RCC 7860 (cell line): ENCODE measurements around the gene AHNAK2.
"Not testable (repeated sequence)": the region's sequence is repeated elsewhere in the genome, so short reads cannot be mapped to it uniquely, and the experiment has no call there.

Experiments
- DNase-seq: peaks from one replicate; pipeline ENCODE4 v3.0.0-alpha.2; 2015; ENCODE audit warnings: low spot score
- FAIRE-seq: peaks from 2 replicates; lab custom pipeline; 2012; peaks lifted over from hg19 to GRCh38; lab: Jason Lieb, UNC

Gene AHNAK2

DNA sequence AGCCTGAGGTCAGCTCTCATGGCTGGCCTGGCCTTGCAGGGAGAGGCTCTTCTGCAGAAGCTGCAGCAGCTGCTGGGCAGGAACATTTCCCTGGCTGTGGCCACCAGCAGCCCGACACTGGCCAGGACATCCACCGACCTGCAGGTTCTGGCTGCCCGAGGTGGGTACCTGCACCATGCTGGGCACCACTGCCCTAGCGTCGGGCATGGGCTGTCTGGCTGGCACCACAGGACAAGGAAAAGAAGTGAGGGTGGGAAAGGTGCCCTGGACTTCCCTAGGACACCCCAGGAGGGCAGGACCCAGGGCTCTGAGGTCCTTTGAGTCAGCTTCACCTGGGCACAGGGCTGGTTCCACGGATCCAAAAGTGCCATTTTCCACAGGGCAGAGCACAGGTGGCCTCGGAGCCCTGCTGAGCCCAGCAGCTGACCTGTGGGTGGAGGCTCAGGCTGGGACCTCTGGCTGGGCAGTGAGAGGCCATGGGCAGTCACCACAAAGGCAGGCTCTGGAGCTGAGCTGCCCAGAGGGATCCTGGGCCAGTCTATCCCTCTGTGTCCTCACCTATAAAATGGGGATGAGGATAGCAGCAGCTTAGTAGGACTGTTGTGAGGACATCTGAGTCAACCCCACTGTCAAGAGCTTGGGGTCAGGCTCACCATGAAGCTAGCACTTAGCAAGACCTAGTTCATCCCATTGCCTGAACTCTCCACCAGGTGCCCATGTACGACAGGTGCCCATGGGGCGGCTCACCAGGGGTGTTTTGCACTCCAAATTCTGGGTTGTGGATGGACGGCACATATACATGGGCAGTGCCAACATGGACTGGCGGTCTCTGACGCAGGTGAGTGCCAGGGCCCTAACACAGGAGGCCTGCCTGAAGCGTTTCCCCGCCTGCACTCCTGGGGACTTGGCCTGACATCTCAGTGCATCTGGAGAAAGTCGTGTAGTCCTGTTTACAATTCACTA lies 48.6 kb downstream of the AHNAK2 start:
- DNase-seq (no peak), FAIRE-seq (no peak)

GRCh38 chr14:104928391-104929133 lies 49.6 kb downstream of the AHNAK2 start:
- FAIRE-seq: no peak
- DNase-seq: no peak

GRCh38 chr14:104927901-104928300 lies 50.3 kb downstream of the AHNAK2 start:
- DNase-seq (no peak), FAIRE-seq (no peak)

DNA sequence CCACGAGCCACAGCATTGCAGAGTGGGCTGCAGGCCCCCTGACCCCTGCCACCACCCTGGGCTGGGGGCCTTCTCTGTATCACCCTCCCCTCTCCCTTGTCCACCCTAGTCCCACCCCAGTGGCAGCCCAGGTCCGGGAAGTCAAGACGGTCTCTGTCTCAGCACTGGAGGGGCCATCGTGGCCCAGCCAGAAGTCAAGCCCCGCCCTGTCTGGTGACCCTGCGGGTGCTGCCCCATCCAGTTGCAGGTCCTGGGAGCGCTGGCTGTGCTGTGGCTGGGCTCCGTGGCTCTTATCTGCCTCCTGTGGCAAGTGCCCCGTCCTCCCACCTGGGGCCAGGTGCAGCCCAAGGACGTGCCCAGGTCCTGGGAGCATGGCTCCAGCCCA lies 50.8 kb downstream of the AHNAK2 start:
- DNase-seq: no peak
- FAIRE-seq: no peak

- DNase-seq: no peak
- FAIRE-seq: no peak
These were observed 51.3 kb downstream of the AHNAK2 start for GRCh38 chr14:104926619-104927431.

DNA sequence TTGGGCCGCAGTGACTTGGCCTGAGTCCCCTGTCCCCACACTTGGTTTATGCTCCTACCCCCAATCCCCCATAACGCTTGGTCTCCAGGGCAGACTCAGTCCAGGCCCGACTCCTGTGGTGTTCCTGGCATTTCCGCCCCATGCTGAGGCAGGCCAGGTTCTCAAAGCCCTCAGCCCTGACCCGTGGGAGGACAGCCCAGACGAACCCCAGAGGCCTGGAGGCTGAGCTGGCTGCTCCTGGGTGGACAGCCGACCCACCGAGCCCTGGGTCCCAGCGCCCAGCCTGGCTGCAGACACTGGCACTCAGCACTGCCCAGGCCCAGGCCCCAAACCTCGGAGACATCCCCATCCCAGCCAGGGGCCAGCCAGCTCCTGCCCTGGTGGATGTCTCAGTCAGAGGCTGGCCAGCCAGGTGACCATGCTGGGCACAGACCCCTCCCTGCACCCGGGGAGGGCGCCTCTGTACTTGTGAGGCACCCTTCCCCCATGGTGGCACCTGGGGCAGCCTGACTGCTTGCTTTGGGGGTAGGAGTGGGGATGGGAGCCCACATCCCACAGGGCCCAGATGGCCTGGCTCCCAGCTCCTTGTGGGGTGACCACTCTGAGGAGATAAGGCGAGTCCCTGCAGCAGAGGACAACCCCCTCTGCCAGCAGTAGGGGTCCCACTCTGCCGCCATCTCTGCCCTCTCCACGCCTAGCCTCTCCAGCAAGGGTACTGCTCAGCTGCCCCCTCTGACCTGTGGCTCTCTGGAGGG lies 52.1 kb downstream of the AHNAK2 start:
- DNase-seq (no peak), FAIRE-seq (no peak)

- DNase-seq (no peak), FAIRE-seq (no peak)
These were observed 52.8 kb downstream of the AHNAK2 start for GRCh38 chr14:104925214-104925854.

- no peak for DNase-seq
- no peak for FAIRE-seq
These were observed 53.6 kb downstream of the AHNAK2 start, which contains the start of gene PLD4 for GRCh38 chr14:104924421-104925213. Gene PLD4, plus strand, starts transcription at chr14:104924879. Its CDS starts 2,262 bp downstream, at chr14:104927141.

DNA sequence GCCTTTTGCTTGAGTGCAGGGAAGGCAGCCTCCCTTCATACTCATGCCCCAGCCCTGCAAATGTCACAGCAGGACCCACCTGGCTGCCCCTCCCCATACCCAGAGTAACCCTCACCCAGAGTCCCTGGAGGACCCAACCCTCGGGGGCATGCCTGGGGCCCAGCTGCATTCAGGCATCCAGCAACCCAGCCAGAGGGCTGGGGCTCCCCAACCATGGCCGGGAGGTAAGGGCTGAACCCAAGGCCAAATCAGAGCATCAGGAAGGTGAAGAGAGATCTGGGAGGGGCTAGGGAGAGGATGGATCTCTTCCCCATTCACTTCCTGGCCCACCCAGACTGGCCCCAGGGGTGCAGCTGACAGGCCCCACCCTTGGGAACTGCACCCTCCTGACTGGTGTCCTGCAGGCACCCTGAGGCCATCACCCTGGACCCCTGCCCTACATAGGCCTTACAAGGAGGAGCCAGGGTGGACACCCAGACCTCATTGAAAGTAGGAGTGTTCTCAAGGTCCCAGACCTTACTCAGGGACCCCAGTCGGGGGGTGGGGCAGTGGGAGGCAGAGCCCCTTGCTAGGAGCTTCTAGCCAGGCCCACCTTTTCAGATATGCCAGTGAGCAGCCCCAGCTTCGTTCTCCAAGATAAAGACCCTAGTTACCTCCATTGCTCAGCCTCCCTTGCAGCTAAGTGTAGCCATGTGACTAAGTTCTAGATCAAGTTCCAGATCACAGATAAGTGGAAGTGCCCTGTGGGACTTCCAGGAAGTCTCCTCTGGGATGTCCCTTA lies 54.3 kb downstream of the AHNAK2 start:
- no peak for DNase-seq
- FAIRE-seq: no peak

DNA sequence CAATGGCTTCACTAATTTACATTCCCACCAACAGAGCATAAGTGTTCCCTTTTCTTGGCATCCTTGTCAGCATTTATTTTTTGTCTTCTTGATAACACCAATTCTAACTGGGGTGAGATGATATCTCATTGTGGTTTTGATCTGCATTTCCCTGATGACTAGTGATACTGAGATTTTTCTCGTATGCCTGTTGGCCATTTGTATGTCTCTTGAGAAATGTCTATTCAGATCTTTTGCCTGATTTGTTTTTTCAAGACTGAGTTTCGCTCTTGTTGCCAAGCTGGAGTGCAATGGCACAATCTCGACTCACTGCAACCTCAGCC lies 58.2 kb downstream of the AHNAK2 start:
- FAIRE-seq (no peak), DNase-seq (no peak)

DNA sequence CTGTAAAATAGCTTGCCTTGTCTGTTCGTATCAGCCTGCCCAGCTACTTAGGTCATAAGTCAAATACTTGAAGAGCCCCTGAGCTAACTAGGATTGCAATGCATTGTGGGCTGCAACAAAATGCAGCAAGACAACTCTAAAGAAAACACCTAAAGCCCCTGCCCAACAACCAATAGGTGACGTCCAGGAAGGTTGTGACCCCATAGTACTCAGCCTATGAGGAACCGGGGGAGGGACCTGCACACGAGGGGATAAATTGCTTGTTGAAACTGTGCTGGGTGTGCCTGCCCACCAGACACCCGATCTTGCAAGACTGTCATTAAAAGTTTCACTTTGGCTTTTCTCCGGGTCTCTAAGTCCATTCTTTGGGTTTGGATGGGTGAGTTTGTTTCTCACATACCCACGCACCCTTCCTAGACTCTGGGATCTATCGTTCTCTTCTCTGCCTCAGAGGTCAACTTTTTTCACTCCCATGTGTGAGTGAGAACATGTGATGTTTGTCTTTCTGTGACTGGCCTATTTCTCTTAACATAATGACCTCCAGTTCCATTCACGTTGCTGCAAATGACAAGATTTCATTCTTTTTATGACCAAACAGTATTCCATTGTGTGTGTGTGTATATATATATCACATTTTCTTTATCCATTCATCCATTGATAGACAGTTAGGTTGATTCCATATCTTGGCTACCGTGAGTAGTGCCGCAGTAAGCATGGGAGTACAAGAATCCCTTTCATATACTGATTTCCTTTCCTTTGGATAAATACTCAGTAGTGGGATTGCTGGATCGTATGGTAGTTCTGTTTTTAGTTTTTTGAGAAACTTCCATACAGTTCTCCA lies 58.8 kb downstream of the AHNAK2 start:
- not testable (repeated sequence) for DNase-seq, FAIRE-seq

DNA sequence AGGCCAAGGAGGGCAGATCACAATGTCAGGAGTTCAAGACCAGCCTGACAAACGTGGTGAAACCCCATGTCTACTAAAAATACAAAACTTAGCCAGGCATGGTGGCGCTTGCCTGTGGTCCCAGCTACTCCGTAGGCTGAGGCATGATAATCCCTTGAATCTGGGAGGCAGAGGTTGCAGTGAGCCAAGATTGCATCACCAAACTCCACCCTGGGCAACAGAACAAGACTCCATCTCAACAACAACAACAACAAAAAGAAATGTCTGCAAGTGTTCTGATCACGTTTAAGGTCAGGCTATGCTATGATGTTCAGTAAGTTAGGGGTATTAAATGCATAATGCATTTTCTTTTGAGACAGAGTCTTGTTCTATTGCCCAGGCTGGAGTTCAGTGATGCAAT lies 60.2 kb downstream of the AHNAK2 start:
- FAIRE-seq: no peak
- DNase-seq: no peak

DNA sequence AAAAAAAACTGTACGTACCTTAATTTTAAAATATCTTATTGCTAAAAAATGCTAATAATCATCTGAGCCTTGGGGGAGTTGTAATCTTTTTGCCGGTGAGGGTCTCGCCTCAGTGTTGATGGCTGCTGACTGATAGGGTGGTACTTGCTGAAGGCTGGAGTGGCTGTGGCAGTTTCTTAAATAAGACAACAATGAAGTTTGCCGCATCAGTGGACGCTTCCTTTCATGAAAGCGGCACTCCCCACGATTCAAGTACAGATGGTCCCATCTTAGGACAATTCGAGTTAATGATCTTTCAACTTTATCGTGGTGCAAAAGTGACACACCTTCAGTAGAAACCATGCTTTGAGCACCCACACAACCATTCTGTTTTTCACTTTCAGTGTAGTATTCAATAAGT lies 61.1 kb downstream of the AHNAK2 start:
- DNase-seq (no peak), FAIRE-seq (no peak)

DNA sequence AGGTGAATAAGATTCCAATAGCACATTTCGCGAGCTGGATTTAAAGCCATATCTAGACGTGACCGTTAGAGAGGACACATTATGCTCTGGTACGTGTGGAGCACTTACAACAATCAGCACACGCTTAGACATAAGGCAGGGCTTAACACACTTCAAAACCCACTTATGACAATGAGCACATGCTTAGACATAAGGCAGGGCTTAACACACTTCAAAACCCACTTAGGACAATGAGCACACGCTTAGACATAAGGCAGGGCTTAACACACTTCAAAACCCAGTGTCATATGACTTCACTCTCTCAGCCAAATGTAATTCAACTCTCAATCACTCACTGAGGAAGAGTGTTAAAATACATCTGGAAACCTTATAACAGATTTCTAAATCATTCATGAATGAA lies 64.7 kb downstream of the AHNAK2 start:
- FAIRE-seq (no peak), DNase-seq (no peak)

GRCh38 chr14:104912053-104912452 lies 66.1 kb downstream of the AHNAK2 start:
- FAIRE-seq (no peak), DNase-seq (no peak)

- no peak for DNase-seq
- no peak for FAIRE-seq
These were observed 69.9 kb downstream of the AHNAK2 start for GRCh38 chr14:104908303-104908702.

GRCh38 chr14:104905579-104905933 lies 72.6 kb downstream of the AHNAK2 start:
- FAIRE-seq: not testable (repeated sequence)

More at GRCh38 chr14:104905579-104905933, 72.6 kb downstream of the AHNAK2 start:
- DNase-seq: not testable (repeated sequence)
